GM19463 (cell line): ENCODE measurements around the gene ZC3H18.
"Not testable (repeated sequence)": the region's sequence is repeated elsewhere in the genome, so short reads cannot be mapped to it uniquely, and the experiment has no call there.

Experiments used
- ATAC-seq: cut with Tn5 transposase; IDR thresholded peaks from one replicate; pipeline ENCODE4 v1.9.1; 2021; ENCODE audit warnings: mild to moderate bottlenecking, moderate library complexity; ENCODE audit not compliant: unreplicated experiment

The ZC3H18 gene

GRCh38 chr16:88600539-88600896, 30.3 kb downstream of the ZC3H18 start:
- no peak for ATAC-seq

- no peak for ATAC-seq
Observed at GRCh38 chr16:88601313-88602036, 31.3 kb downstream of the ZC3H18 start.

GRCh38 chr16:88602091-88602490, 31.9 kb downstream of the ZC3H18 start:
- no peak for ATAC-seq

- ATAC-seq, result no peak
Observed at GRCh38 chr16:88605186-88606147, 35.3 kb downstream of the ZC3H18 start.

GRCh38 chr16:88606148-88606757, 36.0 kb downstream of the ZC3H18 start:
- no peak for ATAC-seq

GRCh38 chr16:88608076-88608475, 37.9 kb downstream of the ZC3H18 start:
- no peak for ATAC-seq

- not testable (repeated sequence) for ATAC-seq
Observed at GRCh38 chr16:88609426-88609825, 39.2 kb downstream of the ZC3H18 start.

GRCh38 chr16:88610080-88610479, 39.9 kb downstream of the ZC3H18 start:
- no peak for ATAC-seq

- ATAC-seq, result no peak
Observed at GRCh38 chr16:88610909-88611812, 41.0 kb downstream of the ZC3H18 start.

- no peak for ATAC-seq
Observed at GRCh38 chr16:88613293-88613692, 43.1 kb downstream of the ZC3H18 start.

- ATAC-seq, result no peak
Observed at GRCh38 chr16:88613911-88614817, 44.0 kb downstream of the ZC3H18 start.

GRCh38 chr16:88614818-88615580, 44.8 kb downstream of the ZC3H18 start:
- no peak for ATAC-seq

GRCh38 chr16:88616320-88616719, 46.1 kb downstream of the ZC3H18 start:
- no peak for ATAC-seq

- ATAC-seq, result no peak
Observed at GRCh38 chr16:88616736-88617135, 46.5 kb downstream of the ZC3H18 start.

- no peak for ATAC-seq
Observed at GRCh38 chr16:88617268-88618031, 47.2 kb downstream of the ZC3H18 start.

GRCh38 chr16:88618182-88618955, 48.2 kb downstream of the ZC3H18 start:
- ATAC-seq, result no peak

- no peak for ATAC-seq
Observed at GRCh38 chr16:88618956-88619667, 48.9 kb downstream of the ZC3H18 start.
